SH-SY5Y (cell line): ENCODE results near the gene DNMT3A.

Experiments
- GATA2 ChIP-seq: IDR thresholded peaks from 2 replicates; pipeline ENCODE4 v1.6.1; 2011; ENCODE audit warnings: mild to moderate bottlenecking, low read depth, low read length
- GATA3 ChIP-seq: IDR thresholded peaks from 2 replicates; pipeline ENCODE4 v1.6.1; 2011; ENCODE audit warnings: low read depth, mild to moderate bottlenecking, low read length, moderate library complexity

- no peak for TF ChIP-seq GATA2
- TF ChIP-seq GATA3 = no peak
Measured at GRCh38 chr2:25295621-25296020, 46.1 kb downstream of the DNMT3A start.
